Common myeloid progenitor, CD34-positive (primary cell): ENCODE results near the gene MTFP1.
"Not testable (repeated sequence)": the region's sequence is repeated elsewhere in the genome, so short reads cannot be mapped to it uniquely, and the experiment has no call there.

ENCODE experiments used
- CTCF ChIA-PET: fragments of 350-600 bp; sonication (Branson Sonifier 250); formaldehyde crosslinking; loops from one replicate; lab custom pipeline; 2021; ENCODE audit warnings: antibody characterized with exemption; lab: Charles Lee
- POLR2A ChIA-PET: fragments of 350-600 bp; sonication (Branson Sonifier 250); formaldehyde crosslinking; loops from one replicate; lab custom pipeline; 2021; ENCODE audit warnings: antibody characterized with exemption; lab: Charles Lee
- DNase-seq, 3 donors: peaks; one replicate each; pipeline versions ENCODE4 v3.0.0 to v3.0.0-alpha.2; 2013
- H3K27ac ChIP-seq, 2 experiments: 1 replicate in 1 of 2; 2 replicates in 1 of 2; pipeline ENCODE4 v1.7.0; 2013; ENCODE audit warnings: inconsistent platforms in 2 of 2, low read length in 2 of 2, mild to moderate bottlenecking in 2 of 2, low read depth in 1 of 2, moderate library complexity in 1 of 2; ENCODE audit not compliant: severe bottlenecking in 2 of 2, insufficient read depth in 1 of 2, poor library complexity in 1 of 2
- H3K27me3 ChIP-seq, 5 experiments: replicated peaks in 2 of 5; 1 replicate in 3 of 5; 2 replicates in 2 of 5; pipeline versions ENCODE4 v1.6.1 to v1.7.0; 2013; ENCODE audit warnings: low read length in 4 of 5, mild to moderate bottlenecking in 2 of 5, moderate library complexity in 2 of 5, inconsistent platforms in 1 of 5; ENCODE audit not compliant: insufficient read depth in 5 of 5, control insufficient read depth in 4 of 5
- H3K36me3 ChIP-seq, 4 experiments: 1 replicate in 2 of 4; 2 replicates in 2 of 4; pipeline versions ENCODE4 v1.6.1 to v1.7.0; 2013; ENCODE audit warnings: low read length in 3 of 4, control low read depth in 1 of 4, mild to moderate bottlenecking in 1 of 4; ENCODE audit not compliant: control insufficient read depth in 4 of 4, insufficient read depth in 4 of 4
- H3K4me1 ChIP-seq, 4 experiments: 1 replicate in 3 of 4; 2 replicates in 1 of 4; pipeline versions ENCODE4 v1.6.1 to v1.7.1; 2013; ENCODE audit warnings: low read length in 3 of 4, mild to moderate bottlenecking in 3 of 4, control low read depth in 1 of 4, inconsistent platforms in 1 of 4, moderate library complexity in 1 of 4; ENCODE audit not compliant: control insufficient read depth in 4 of 4, insufficient read depth in 4 of 4; ENCODE audit errors: control extremely low read depth in 1 of 4
- H3K4me3 ChIP-seq, 7 experiments: 1 replicate in 4 of 7; 2 replicates in 3 of 7; pipeline versions ENCODE4 v1.5.1 to v1.7.0; 2013; ENCODE audit warnings: mild to moderate bottlenecking in 7 of 7, low read length in 6 of 7, moderate library complexity in 6 of 7, inconsistent platforms in 2 of 7, low read depth in 2 of 7, control low read depth in 1 of 7; ENCODE audit not compliant: insufficient read depth in 4 of 7, control insufficient read depth in 1 of 7; ENCODE audit errors: extremely low read depth in 1 of 7
- H3K9me3 ChIP-seq, 5 experiments: 1 replicate in 4 of 5; 2 replicates in 1 of 5; pipeline versions ENCODE4 v1.6.1 to v1.7.1; 2013; ENCODE audit warnings: low read length in 4 of 5, mild to moderate bottlenecking in 2 of 5, inconsistent platforms in 1 of 5, low read depth in 1 of 5, moderate library complexity in 1 of 5; ENCODE audit not compliant: control insufficient read depth in 4 of 5, insufficient read depth in 2 of 5; ENCODE audit errors: control extremely low read depth in 1 of 5
- WGBS: methylation state at CpG from one replicate; pipeline ENCODE4 v1.1.5; 2013; ENCODE audit not compliant: insufficient coverage; 5-methylcytosine and 5-hydroxymethylcytosine counted together

Gene MTFP1

GRCh38 chr22:30459181-30460052, 33.8 kb downstream of the MTFP1 start:
- H3K36me3 ChIP-seq = no peaks in the 10 kb centered on the region
- no peak overlapping the region for H3K4me3 ChIP-seq
- 76% methylated on average over 3 of the region's 4 CpGs for WGBS
- no peak overlapping the region for H3K27ac ChIP-seq
- peaks cover 0 to 4% (median 0%) of the 10 kb centered on the region in 5 experiments for H3K9me3 ChIP-seq
- H3K27me3 ChIP-seq = no peaks in the 10 kb centered on the region
- CTCF ChIA-PET = interaction anchor here (3.5 kb wide), 1 partner anchor 14 kb away, joined by 15 read pairs; no protein-coding TSS in a partner anchor
- POLR2A ChIA-PET = no interaction called here
- H3K4me1 ChIP-seq = no peaks in the 10 kb centered on the region
- peak in 2 of 3 donors; percentile 67 to 68 for DNase-seq

- no peak overlapping the region for H3K27ac ChIP-seq
- CTCF ChIA-PET = interaction anchor here (3.5 kb wide), 1 partner anchor 14 kb away, joined by 15 read pairs; no protein-coding TSS in a partner anchor
- no peaks in the 10 kb centered on the region for H3K27me3 ChIP-seq
- H3K4me1 ChIP-seq = no peaks in the 10 kb centered on the region
- H3K9me3 ChIP-seq = peaks cover 0 to 4% (median 0%) of the 10 kb centered on the region in 5 experiments
- no peak for DNase-seq
- WGBS = 100% methylated on average over 1 of the region's 4 CpGs
- no peak overlapping the region for H3K4me3 ChIP-seq
- POLR2A ChIA-PET = no interaction called here
- H3K36me3 ChIP-seq = no peaks in the 10 kb centered on the region
These were observed 34.6 kb downstream of the MTFP1 start for GRCh38 chr22:30460147-30460546.

GRCh38 chr22:30460555-30460954, 35.0 kb downstream of the MTFP1 start:
- H3K4me3 ChIP-seq, POLR2A ChIA-PET, H3K4me1 ChIP-seq, H3K27ac ChIP-seq, H3K9me3 ChIP-seq, H3K36me3 ChIP-seq, DNase-seq, H3K27me3 ChIP-seq: not testable (repeated sequence)
- WGBS = 100% methylated on average over 4 of the region's 6 CpGs
- CTCF ChIA-PET = interaction anchor here (3.5 kb wide), 1 partner anchor 15 kb away, joined by 15 read pairs; no protein-coding TSS in a partner anchor

GRCh38 chr22:30469165-30469564, 43.6 kb downstream of the MTFP1 start:
- ChIA-PET CTCF (no interaction called here), POLR2A (no interaction called here)
- peaks cover 0 to 16% (median 2%) of the 10 kb centered on the region in 5 experiments for H3K27me3 ChIP-seq
- no peak overlapping the region for H3K27ac ChIP-seq
- H3K4me1 ChIP-seq = no peaks in the 10 kb centered on the region
- DNase-seq = no peak
- WGBS = 0% methylated on average over 1 of the region's 2 CpGs
- no peaks in the 10 kb centered on the region for H3K9me3 ChIP-seq
- H3K4me3 ChIP-seq = no peak overlapping the region
- H3K36me3 ChIP-seq = no peaks in the 10 kb centered on the region

- ChIA-PET CTCF (interaction anchor here (1.0 kb wide), 1 partner anchor 58 kb away, joined by 3 read pairs; no protein-coding TSS in a partner anchor), POLR2A (no interaction called here)
- peaks cover 0 to 16% (median 2%) of the 10 kb centered on the region in 5 experiments for H3K27me3 ChIP-seq
- no peaks in the 10 kb centered on the region for H3K4me1 ChIP-seq
- DNase-seq = no peak
- WGBS = 100% methylated on average over 1 of the region's 2 CpGs
- H3K4me3 ChIP-seq = no peak overlapping the region
- no peaks in the 10 kb centered on the region for H3K9me3 ChIP-seq
- no peaks in the 10 kb centered on the region for H3K36me3 ChIP-seq
- H3K27ac ChIP-seq = no peak overlapping the region
These were observed 45.1 kb downstream of the MTFP1 start for GRCh38 chr22:30470655-30471054.

- WGBS = 82% methylated on average over 9 of the region's 13 CpGs
- Histone ChIP-seq H3K4me3 (no peak within 1 kb of the TSS), H3K4me1 (no peaks in the 10 kb centered on the region), H3K36me3 (no peaks in the 10 kb centered on the region), H3K9me3 (no peaks in the 10 kb centered on the region), H3K27ac (no peak within 1 kb of the TSS), H3K27me3 (peaks cover 0 to 16% (median 2%) of the 10 kb centered on the region in 5 experiments)
- ChIA-PET POLR2A (no interaction called here), CTCF (interaction anchor here (1.0 to 1.7 kb wide), 3 partner anchors 27 to 59 kb away, joined by 3 to 6 read pairs (median 3); no protein-coding TSS in a partner anchor)
- no peak for DNase-seq
These were observed 46.2 kb downstream of the MTFP1 start, which contains the start of gene SEC14L3 for GRCh38 chr22:30471616-30472318. SEC14L3 (minus strand) TSS chr22:30472017; CDS start chr22:30471958, 59 bp downstream.
